GM20431 (cell line): ENCODE measurements around the gene RNF183.

Source experiments
- in situ Hi-C: fragments of 300-500 bp; cut with MseI, MboI; formaldehyde crosslinking; loops from one replicate; pipeline ENCODE4 v1.15.0; 2020; ENCODE audit warnings: low sequenced_read_pairs; ENCODE audit not compliant: unreplicated experiment

The RNF183 gene

GRCh38 chr9:113302792-113303418, at the start of gene RNF183:
RNF183 (minus strand) TSS chr9:113303376; CDS start chr9:113298184, 5,192 bp downstream.
- in situ Hi-C loops: loop anchor here (25.0 kb wide), 1 partner anchor 359 kb away; no protein-coding TSS in a partner anchor

GRCh38 chr9:113352411-113352810, 49.2 kb upstream of the RNF183 start:
- in situ Hi-C loops: no loop called here

- in situ Hi-C loops: no loop called here
Measured at GRCh38 chr9:113352006-113352405, 48.8 kb upstream of the RNF183 start.

- in situ Hi-C loops: no loop called here
Measured at GRCh38 chr9:113350937-113351336, 47.8 kb upstream of the RNF183 start.

- in situ Hi-C loops: no loop called here
Measured at GRCh38 chr9:113350107-113350661, 47.0 kb upstream of the RNF183 start.

- in situ Hi-C loops: no loop called here
Measured at GRCh38 chr9:113349445-113350094, 46.4 kb upstream of the RNF183 start, which contains the start of gene BSPRY. BSPRY (plus strand) TSS chr9:113349541; CDS start chr9:113349580, 39 bp downstream.

GRCh38 chr9:113349066-113349444, 45.9 kb upstream of the RNF183 start:
- in situ Hi-C loops: no loop called here

GRCh38 chr9:113348437-113348836, 45.3 kb upstream of the RNF183 start:
- in situ Hi-C loops: no loop called here

- in situ Hi-C loops: no loop called here
Measured at GRCh38 chr9:113345671-113346070, 42.5 kb upstream of the RNF183 start.

- in situ Hi-C loops: no loop called here
Measured at GRCh38 chr9:113345190-113345589, 42.0 kb upstream of the RNF183 start.

GRCh38 chr9:113343732-113344231, 40.6 kb upstream of the RNF183 start:
- in situ Hi-C loops: no loop called here

- in situ Hi-C loops: no loop called here
Measured at GRCh38 chr9:113341712-113342410, 38.7 kb upstream of the RNF183 start.

GRCh38 chr9:113340011-113340699, 37.0 kb upstream of the RNF183 start, which contains the start of gene WDR31:
WDR31 (minus strand) TSS chr9:113340275; CDS start chr9:113332022, 8,253 bp downstream.
- in situ Hi-C loops: no loop called here

GRCh38 chr9:113337714-113338113, 34.5 kb upstream of the RNF183 start:
- in situ Hi-C loops: no loop called here

- in situ Hi-C loops: no loop called here
Measured at GRCh38 chr9:113331780-113332179, 28.6 kb upstream of the RNF183 start.

GRCh38 chr9:113328045-113328782, 25.0 kb upstream of the RNF183 start:
- in situ Hi-C loops: no loop called here

GRCh38 chr9:113326230-113326629, 23.1 kb upstream of the RNF183 start:
- in situ Hi-C loops: no loop called here

GRCh38 chr9:113322671-113323070, 19.5 kb upstream of the RNF183 start:
- in situ Hi-C loops: loop anchor here (25.0 kb wide), 1 partner anchor 340 kb away; no protein-coding TSS in a partner anchor

GRCh38 chr9:113320051-113320450, 16.9 kb upstream of the RNF183 start:
- in situ Hi-C loops: loop anchor here (25.0 kb wide), 1 partner anchor 342 kb away; no protein-coding TSS in a partner anchor
